HG02852 (cell line): ENCODE data around the gene SHROOM3.

Experiments
- ATAC-seq: cut with Tn5 transposase; IDR thresholded peaks from one replicate; pipeline ENCODE4 v1.9.1; 2021; ENCODE audit warnings: mild to moderate bottlenecking, moderate library complexity; ENCODE audit not compliant: unreplicated experiment

Gene SHROOM3

DNA sequence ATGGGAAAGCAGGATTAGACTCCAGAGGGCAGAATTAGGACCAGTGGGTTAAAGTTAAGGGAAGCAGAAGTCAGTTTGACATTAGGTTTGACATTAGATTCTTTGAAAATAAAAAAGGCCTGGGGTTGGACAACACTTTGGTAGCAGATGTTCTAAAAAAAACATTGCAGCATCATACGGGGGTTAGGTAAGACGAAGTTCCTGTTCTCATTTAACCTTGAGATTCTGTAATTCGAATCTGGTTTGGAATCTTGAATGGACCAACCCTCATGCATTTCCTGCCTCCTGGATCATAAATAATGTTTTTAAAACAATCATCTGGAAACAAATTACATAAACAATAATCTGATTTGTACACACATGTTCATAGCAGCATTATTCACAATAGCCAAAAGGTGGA lies 181.0 kb downstream of the SHROOM3 start:
- no peak for ATAC-seq

GRCh38 chr4:76616526-76616925 lies 181.5 kb downstream of the SHROOM3 start:
- ATAC-seq = no peak

DNA sequence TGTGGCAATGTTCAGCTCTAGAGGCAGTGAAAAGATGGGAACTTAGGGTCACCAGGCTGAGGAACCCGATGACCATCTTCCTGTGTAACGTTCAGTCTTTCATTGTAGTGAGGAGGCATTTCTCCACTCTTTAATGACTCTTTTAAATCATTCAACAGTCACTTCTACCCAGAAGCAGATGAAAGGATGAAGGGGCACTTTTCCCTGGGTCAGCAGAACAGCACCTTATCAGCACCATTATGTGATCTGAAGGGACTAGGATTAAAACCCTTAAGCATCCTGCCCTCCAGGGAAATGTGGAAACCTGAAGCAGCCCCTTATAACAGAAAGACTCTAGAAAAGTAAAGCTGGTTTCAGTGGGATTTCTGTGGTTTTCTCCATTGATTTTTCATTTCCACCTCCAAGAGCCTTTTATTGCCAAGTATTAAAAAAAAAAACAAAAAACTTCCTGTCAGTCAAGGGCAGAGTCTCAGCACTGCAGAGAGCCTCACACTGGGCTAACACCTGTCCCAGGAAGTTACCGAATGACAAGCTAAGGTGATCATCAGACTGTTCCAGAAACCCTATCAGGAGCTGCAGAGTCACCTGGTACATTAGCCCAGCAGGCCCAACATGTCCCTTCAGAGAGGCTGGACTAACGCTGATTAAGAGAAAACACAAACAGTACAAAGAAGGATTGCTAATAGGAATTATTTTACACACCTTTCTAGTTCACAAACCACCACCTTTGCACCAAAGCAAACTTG lies 185.9 kb downstream of the SHROOM3 start:
- ATAC-seq = no peak

GRCh38 chr4:76622126-76622525 lies 187.1 kb downstream of the SHROOM3 start:
- ATAC-seq = no peak

DNA sequence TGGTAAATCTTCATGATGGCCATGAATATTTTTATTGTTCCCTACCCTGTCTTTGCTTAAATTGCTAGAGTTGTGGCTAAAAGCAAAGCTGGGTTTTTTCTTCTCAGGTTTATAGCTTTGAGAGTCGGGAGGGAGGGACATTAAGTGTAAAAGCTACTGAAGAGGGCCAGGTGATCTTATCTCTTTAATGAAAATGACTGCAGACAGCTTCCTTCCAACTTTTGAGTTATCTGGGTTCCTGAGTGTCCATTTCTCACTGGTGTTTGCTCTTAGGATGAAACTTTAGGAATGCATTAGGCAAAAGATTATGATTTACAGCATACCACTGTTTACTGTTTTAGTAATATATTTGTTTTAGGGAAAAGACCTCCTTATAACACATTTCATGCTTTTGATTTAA lies 187.7 kb downstream of the SHROOM3 start:
- ATAC-seq = no peak

DNA sequence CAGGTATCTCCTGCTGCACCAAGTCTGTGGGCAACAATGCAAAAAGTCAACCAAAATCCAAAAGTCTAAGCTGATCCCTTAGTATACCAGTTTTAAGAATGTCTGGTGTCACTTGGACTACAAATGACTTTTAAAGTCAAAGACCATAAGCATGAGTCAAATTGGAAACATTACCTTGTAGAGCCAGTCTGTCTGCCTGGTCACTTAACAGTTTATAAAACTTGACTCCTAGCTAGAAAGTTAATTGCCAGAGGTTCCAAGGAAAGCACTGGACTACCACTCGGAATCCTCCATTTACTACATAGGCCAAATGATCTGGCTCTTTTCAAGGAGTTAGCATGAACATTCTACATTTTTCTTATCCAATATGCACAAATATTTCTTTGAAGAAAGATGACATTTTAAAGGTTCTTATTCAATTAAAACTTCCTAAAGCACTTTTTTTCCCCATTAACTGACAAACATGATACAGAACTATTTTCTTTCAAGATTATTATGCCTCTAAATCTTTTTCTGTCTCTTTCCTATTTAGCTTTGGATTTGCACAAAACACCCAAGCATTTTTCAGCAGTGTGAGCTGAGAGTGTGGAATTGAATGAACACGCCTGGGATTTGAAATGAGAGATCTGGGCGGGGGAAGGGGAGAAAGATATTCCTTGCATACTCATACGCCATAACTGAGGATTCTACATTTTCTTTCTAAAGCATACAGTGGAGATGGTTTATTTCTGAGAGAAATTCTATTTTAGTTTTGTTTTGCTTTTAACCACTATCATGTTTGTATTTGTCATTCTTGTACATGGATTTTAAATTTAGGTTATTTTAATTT lies 188.4 kb downstream of the SHROOM3 start:
- ATAC-seq = no peak

DNA sequence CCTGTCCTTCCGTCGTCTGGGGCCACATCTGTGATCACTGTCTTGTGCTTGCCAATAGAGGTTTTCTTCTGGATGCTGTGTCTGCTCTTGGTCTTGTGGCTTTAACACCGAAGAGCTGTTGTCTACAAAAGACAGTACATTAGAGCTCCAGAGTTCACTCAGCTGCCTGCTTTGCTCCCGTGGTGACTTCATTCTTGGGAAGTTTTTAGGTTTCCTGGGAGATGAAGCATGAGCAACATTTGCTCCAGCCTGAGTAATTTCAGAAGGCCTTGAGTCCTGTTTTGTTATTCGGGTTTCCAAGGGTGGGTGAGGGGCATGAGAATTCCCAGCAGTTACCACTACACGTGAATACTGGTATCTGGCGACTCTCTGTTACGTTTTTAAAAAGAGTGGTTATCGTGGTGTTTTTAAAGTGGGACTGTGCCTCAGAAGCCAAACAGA lies 189.2 kb downstream of the SHROOM3 start:
- no peak for ATAC-seq

DNA sequence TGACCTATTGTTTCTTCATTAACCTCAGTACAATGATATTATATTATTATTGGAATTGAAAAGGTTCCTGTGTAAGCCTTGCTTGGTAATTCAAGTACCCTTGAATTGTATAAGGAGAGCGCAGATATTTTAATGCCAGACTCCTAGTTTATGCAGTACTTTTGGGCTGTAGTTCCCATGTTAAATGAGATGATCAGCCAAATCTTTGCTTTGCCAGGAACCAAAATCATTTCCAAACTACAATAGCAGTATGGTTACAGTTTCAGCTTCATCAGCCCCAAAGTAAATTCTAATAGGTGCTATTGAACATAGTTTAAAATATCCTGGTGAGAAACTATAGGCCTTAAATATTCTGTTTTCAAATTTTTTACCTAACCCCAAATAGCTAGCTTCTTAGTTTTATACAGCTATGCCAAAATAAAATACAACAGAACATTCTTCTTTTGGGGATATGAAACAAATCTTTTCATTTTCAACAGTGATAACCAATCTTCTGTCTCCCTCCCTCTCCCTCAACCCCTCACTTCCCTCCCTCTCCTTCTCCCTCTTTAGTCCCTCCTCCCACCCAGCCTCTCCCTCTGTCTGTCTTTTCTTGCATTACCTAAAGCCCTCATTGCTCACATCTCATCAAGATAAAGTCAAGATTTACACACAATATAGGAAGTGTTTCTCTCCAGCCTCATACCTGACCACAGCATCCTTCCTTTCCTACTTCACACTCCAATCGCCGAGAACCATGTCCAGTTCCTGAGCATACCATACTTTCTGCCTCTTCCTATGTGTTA lies 190.1 kb downstream of the SHROOM3 start:
- no peak for ATAC-seq

GRCh38 chr4:76626686-76627465 lies 191.8 kb downstream of the SHROOM3 start:
- ATAC-seq = no peak

- no peak for ATAC-seq
Measured at GRCh38 chr4:76628251-76628650, 193.2 kb downstream of the SHROOM3 start.

GRCh38 chr4:76630741-76631140 lies 195.7 kb downstream of the SHROOM3 start:
- ATAC-seq = no peak

- ATAC-seq = no peak
Measured at GRCh38 chr4:76634220-76634619, 199.2 kb downstream of the SHROOM3 start.

GRCh38 chr4:76637712-76638361 lies 202.8 kb downstream of the SHROOM3 start:
- no peak for ATAC-seq

- ATAC-seq = no peak
Measured at GRCh38 chr4:76639288-76639687, 204.3 kb downstream of the SHROOM3 start.

GRCh38 chr4:76640353-76640910 lies 205.4 kb downstream of the SHROOM3 start:
- ATAC-seq = no peak

- no peak for ATAC-seq
Measured at GRCh38 chr4:76641351-76641750, 206.3 kb downstream of the SHROOM3 start.

GRCh38 chr4:76641758-76642157 lies 206.7 kb downstream of the SHROOM3 start:
- no peak for ATAC-seq

- no peak for ATAC-seq
Measured at GRCh38 chr4:76644831-76645485, 209.9 kb downstream of the SHROOM3 start.

DNA sequence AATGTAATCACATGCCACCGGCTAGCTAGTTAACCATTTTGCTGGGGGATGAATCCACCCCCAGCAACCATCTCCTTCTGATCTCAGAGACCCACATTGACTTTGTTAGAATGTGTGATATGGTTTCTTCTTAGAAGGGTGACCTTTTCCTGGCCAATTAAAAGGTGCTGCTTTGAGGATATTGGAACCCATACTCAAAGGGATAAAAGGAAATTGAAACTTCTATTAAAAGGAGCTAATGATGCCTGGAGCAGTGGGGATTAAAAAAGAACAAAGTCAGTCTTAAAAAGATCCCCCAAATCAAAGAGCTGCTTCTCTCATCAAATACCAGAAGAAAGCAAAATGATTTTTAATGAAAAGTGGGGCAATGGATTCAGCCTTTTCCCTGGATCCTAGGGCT lies 214.1 kb downstream of the SHROOM3 start:
- ATAC-seq = no peak
